HCT116 (cell line): ENCODE measurements around the gene CRY2. TPM values are rescaled to one million over a fixed set of nuclear protein-coding genes. Genes with fewer than 3 reads are reported as not detected.

Source experiments
- ATAC-seq: fragments of 200-7000 bp; cut with Tn5 transposase; 2 replicates; pipeline ENCODE4 v1.9.1; 2020; ENCODE audit warnings: mild to moderate bottlenecking, moderate library complexity
- BruUV-seq: library from RNA; stranded (reverse); fragments of 400-500 nt; replicated peaks from 2 replicates; lab custom pipeline; 2021; lab: Mats Ljungman, UMichigan
- CTCF ChIA-PET: fragments of 300-600 bp; sonication (Branson Sonifier 250); formaldehyde crosslinking; loops from one replicate; lab custom pipeline; 2021; ENCODE audit warnings: antibody characterized with exemption; lab: Charles Lee
- POLR2A ChIA-PET: fragments of 300-600, 350-600 bp; sonication (Branson Sonifier 250); formaldehyde crosslinking; loops from one replicate; lab custom pipeline; 2021; ENCODE audit warnings: antibody characterized with exemption; lab: Charles Lee
- RAD21 ChIA-PET, 2 experiments: fragments of 300-600 bp; sonication (Branson Sonifier 250); formaldehyde crosslinking; loops; one replicate each; lab custom pipeline; 2023; ENCODE audit warnings: low total read pairs in 2 of 2; ENCODE audit not compliant: uncharacterized antibody in 2 of 2, unreplicated experiment in 2 of 2, low non-redundant PET in 1 of 2; lab: Charles Lee
- DNase-seq: peaks from one replicate; pipeline ENCODE4 v3.0.0-alpha.2; 2010; ENCODE audit warnings: low read depth, low spot score
- H2AFZ ChIP-seq: fragments of 200-600 bp; shearing (Covaris generic), sonication (generic); 2 replicates; pipeline ENCODE4 v1.6.1; 2017; ENCODE audit warnings: low read depth, mixed run types, mixed read lengths, antibody characterized with exemption, low read length; ENCODE audit not compliant: poor library complexity, severe bottlenecking
- H3K27ac ChIP-seq: 2 replicates; pipeline ENCODE4 v1.5.1; 2012; ENCODE audit warnings: low read depth, low read length
- H3K27me3 ChIP-seq: fragments of 200-600 bp; sonication (generic); 2 replicates; pipeline ENCODE4 v1.6.1; 2016; ENCODE audit warnings: mixed run types, low read length, mixed read lengths; ENCODE audit not compliant: insufficient read depth
- H3K36me3 ChIP-seq, 2 experiments: fragments of 200-500 bp in 1 of 2; fragments of 200-600 bp in 1 of 2; sonication (Bioruptor generic) in 1 of 2; sonication (generic) in 1 of 2; 2 replicates each; pipeline versions ENCODE4 v1.5.1 to v1.6.1; 2014 to 2016; ENCODE audit warnings: low read length in 2 of 2, inconsistent platforms in 1 of 2, mixed read lengths in 1 of 2, mixed run types in 1 of 2; ENCODE audit not compliant: insufficient read depth in 2 of 2, control insufficient read depth in 1 of 2
- H3K4me1 ChIP-seq, 2 experiments: fragments of 200-600 bp in 1 of 2; sonication (generic) in 1 of 2; 2 replicates each; pipeline versions ENCODE4 v1.5.1 to v1.6.1; 2012 to 2017; ENCODE audit warnings: low read length in 2 of 2, inconsistent platforms in 1 of 2, mild to moderate bottlenecking in 1 of 2, mixed read lengths in 1 of 2, mixed run types in 1 of 2, moderate library complexity in 1 of 2; ENCODE audit not compliant: insufficient read depth in 2 of 2, control insufficient read depth in 1 of 2
- H3K4me2 ChIP-seq: fragments of 200-600 bp; sonication (generic); 2 replicates; pipeline ENCODE4 v1.6.1; 2017; ENCODE audit warnings: mixed run types, low read length, mixed read lengths
- H3K4me3 ChIP-seq, 2 experiments: fragments of 200-600 bp in 1 of 2; sonication (generic) in 1 of 2; replicated peaks in 1 of 2; 2 replicates each; pipeline ENCODE4 v1.5.1; 2011 to 2016; ENCODE audit warnings: low read length in 2 of 2, control low read depth in 1 of 2, low read depth in 1 of 2, mild to moderate bottlenecking in 1 of 2, mixed read lengths in 1 of 2, mixed run types in 1 of 2
- H3K79me2 ChIP-seq: fragments of 200-600 bp; sonication (generic); 2 replicates; pipeline ENCODE4 v1.6.1; 2017; ENCODE audit warnings: mild to moderate bottlenecking, mixed run types, low read length, moderate library complexity, mixed read lengths; ENCODE audit not compliant: insufficient read depth
- H3K9ac ChIP-seq: fragments of 200-600 bp; sonication (generic); 2 replicates; pipeline ENCODE4 v1.6.1; 2016; ENCODE audit warnings: low read length, mixed read lengths
- H3K9me2 ChIP-seq: fragments of 200-600 bp; sonication (generic), shearing (Covaris generic); 2 replicates; pipeline ENCODE4 v1.6.1; 2017; ENCODE audit warnings: mixed run types, mild to moderate bottlenecking, moderate library complexity; ENCODE audit not compliant: insufficient read depth
- H3K9me3 ChIP-seq, 2 experiments: fragments of 200-500 bp in 1 of 2; fragments of 200-600 bp in 1 of 2; sonication (Bioruptor generic) in 1 of 2; sonication (generic) in 1 of 2; 2 replicates each; pipeline ENCODE4 v1.6.1; 2014 to 2017; ENCODE audit warnings: low read length in 2 of 2, mixed read lengths in 2 of 2, inconsistent platforms in 1 of 2, low read depth in 1 of 2, mild to moderate bottlenecking in 1 of 2, mixed run types in 1 of 2, moderate library complexity in 1 of 2; ENCODE audit not compliant: control insufficient read depth in 1 of 2, insufficient read depth in 1 of 2
- H4K20me1 ChIP-seq: fragments of 200-600 bp; sonication (generic), shearing (Covaris generic); 2 replicates; pipeline ENCODE4 v1.6.1; 2017; ENCODE audit warnings: mixed run types, mild to moderate bottlenecking, moderate library complexity; ENCODE audit not compliant: insufficient read depth
- EGR1 ChIP-seq: IDR thresholded peaks from 2 replicates; pipeline ENCODE4 v1.6.1; 2012; ENCODE audit warnings: low read depth
- FOSL1 ChIP-seq: IDR thresholded peaks from 2 replicates; pipeline ENCODE4 v1.6.1; 2012; ENCODE audit warnings: low read depth
- JUND ChIP-seq: IDR thresholded peaks from 2 replicates; pipeline ENCODE4 v1.6.1; 2012
- POLR2AphosphoS5 ChIP-seq: IDR thresholded peaks from 2 replicates; pipeline ENCODE4 v1.6.1; 2011; ENCODE audit warnings: mild to moderate bottlenecking, low read depth, low read length, moderate library complexity
- SP1 ChIP-seq: IDR thresholded peaks from 2 replicates; pipeline ENCODE4 v1.6.1; 2012; ENCODE audit warnings: low read depth
- TCF7L2 ChIP-seq: IDR thresholded peaks from 2 replicates; pipeline ENCODE4 v1.7.0; 2011; ENCODE audit warnings: borderline replicate concordance, inconsistent platforms; ENCODE audit not compliant: insufficient read depth, insufficient read length; ENCODE audit errors: extremely low read depth
- intact Hi-C: fragments of 100-400 bp; cut with micrococcal nuclease; formaldehyde crosslinking; loops from 2 replicates; pipeline ENCODE4 v1.10.0; 2022
- total RNA-seq: library from RNA; stranded (reverse); gene quantifications from one replicate; pipeline ENCODE4 v1.2.1, GENCODE V29; 2021; ENCODE audit not compliant: unreplicated experiment

CRY2 gene
- total RNA-seq, 1 experiment from 2014 or later, result 18.0 TPM

DNA sequence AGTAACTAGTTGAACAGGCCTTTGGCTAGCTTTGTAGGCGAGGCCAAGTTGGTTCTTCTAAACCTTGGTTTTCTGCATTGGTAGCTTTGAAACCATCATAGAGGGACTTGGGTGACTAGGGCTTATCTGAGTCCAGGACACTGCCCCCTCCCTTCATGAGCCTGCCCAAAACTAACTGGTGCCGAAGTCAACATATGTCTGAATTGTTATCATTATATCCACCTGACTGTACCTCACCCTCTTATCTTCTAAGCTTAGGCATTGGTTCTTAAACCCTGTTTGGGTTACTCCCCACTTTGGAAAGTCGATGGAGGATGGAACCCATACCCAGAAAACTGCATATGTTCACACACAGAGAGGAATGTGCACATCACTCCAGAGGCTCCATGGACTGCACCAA lies 30.6 kb downstream of the CRY2 start:
- Histone ChIP-seq H3K27ac (no peak overlapping the region), H3K4me3 (no peak overlapping the region), H3K4me2 (no peak overlapping the region), H2AFZ (no peak overlapping the region), H3K9me2 (no peaks in the 10 kb centered on the region), H4K20me1 (no peaks in the 10 kb centered on the region), H3K27me3 (no peaks in the 10 kb centered on the region), H3K9me3 (no peaks in the 10 kb centered on the region), H3K79me2 (no peaks in the 10 kb centered on the region), H3K36me3 (peaks cover 5 to 12% of the 10 kb centered on the region in 2 experiments; a peak in 3 of 4 replicates), H3K4me1 (peaks cover 25 to 33% of the 10 kb centered on the region in 2 experiments), H3K9ac (no peak overlapping the region)
- no TSS peak for BruUV-seq
- ChIA-PET CTCF (no interaction called here), RAD21 (no interaction called here), POLR2A (no interaction called here)
- DNase-seq (no peak), ATAC-seq (no peak)
- intact Hi-C loops, result no loop called here
- no peak for TF ChIP-seq SP1

DNA sequence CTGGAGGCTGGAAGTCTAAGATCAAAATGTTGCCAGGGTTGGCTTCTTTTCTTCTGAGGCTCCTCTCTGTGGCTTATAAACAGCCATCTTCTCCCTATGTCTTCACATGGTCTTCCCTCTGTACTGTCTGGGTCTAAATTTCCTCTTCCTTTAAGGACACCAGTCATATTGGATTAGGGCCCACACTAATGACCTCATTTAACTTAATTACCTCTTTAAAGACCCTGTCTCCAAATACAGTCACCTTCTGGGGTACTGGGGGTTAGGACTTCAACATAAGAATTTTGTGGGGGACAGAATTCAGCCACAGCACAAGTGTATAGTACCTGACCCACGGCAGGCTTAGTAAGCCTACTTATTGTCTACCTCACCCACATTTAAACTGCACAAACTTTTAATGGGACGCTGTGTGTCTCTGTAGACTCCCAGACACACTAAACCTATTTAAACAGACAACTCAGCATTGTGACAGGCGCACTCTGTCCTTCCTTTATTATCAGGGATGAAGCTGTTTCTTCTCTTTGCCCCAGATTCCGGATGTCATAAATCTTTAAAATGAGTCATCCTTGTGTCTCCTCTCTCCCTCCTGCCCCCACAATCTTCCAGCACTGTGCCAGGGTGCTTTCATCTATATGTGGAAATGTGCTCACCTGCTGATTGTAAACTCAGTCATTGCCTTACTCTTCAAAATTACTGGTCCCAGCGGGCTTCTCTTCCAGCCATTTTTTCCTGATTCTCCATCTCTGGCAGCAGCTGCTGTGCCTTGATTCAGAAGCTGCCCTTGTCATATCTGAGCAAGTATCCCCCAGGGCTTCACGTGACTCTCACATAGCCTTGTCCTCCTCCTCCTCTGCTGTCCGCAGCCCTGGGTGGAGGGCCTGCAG lies 32.8 kb downstream of the CRY2 start:
- no peak for DNase-seq
- ChIA-PET RAD21 (no interaction called here), POLR2A (no interaction called here), CTCF (interaction anchor here (1.5 kb wide), 1 partner anchor 126 kb away, joined by 5 read pairs; no protein-coding TSS in a partner anchor)
- no peaks in the 10 kb centered on the region for H3K9me3 ChIP-seq
- peaks cover 5 to 8% of the 10 kb centered on the region in 2 experiments; a peak in 2 of 4 replicates for H3K36me3 ChIP-seq
- peak overlapping the region; percentile 33 for H3K4me2 ChIP-seq
- H3K27ac ChIP-seq, result peak overlapping the region; percentile 6; the same call in 1 of the 2 replicates
- intact Hi-C loops, result no loop called here
- H2AFZ ChIP-seq, result no peak overlapping the region
- H3K4me3 ChIP-seq, result no peak overlapping the region
- peaks cover 25 to 31% of the 10 kb centered on the region in 2 experiments for H3K4me1 ChIP-seq
- H4K20me1 ChIP-seq, result no peaks in the 10 kb centered on the region
- H3K27me3 ChIP-seq, result no peaks in the 10 kb centered on the region
- H3K79me2 ChIP-seq, result no peaks in the 10 kb centered on the region
- no TSS peak for BruUV-seq
- H3K9ac ChIP-seq, result no peak overlapping the region
- ATAC-seq, result peak; percentile 74
- TF ChIP-seq FOSL1, result peak; percentile 62
- TF ChIP-seq JUND, result peak; percentile 56
- no peak for TF ChIP-seq TCF7L2
- TF ChIP-seq POLR2AphosphoS5, result no peak
- 0 out of 2 replicates have a peak, but pooled peaks have one; percentile 44 for TF ChIP-seq EGR1
- no peaks in the 10 kb centered on the region for H3K9me2 ChIP-seq
